ENCODE data around the gene PARD3B. TPM values are rescaled to one million over a fixed set of nuclear protein-coding genes. Genes with fewer than 3 reads are reported as not detected.
A peak's percentile ranks its signal among the peaks of the same experiment; 100 is the strongest.

The PARD3B gene
- total and polyA plus RNA-seq, 2 donors from 2014 or later = 5.3 to 29.6 TPM

DNA sequence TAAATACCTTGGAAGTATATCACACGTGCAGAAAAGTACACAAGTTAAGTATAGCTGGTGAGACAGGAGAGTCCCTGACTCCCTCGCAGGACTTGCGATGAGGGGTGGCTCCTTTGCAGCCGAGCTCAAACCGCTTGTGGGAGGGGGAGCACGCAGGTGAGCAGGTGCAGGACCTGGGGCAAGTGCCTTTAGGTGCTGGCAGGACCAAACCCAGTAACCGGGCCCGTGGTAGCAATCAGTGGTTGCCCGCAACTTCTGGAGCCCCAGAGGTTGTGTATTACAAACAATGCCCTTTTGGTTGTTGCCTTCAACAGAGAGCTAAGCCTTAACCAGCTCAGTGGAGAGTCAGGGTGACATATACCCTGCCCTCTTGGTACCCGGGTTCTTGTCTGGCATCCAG lies 132.8 kb downstream of the PARD3B start:
- TF ChIP-seq, protein P1, sequence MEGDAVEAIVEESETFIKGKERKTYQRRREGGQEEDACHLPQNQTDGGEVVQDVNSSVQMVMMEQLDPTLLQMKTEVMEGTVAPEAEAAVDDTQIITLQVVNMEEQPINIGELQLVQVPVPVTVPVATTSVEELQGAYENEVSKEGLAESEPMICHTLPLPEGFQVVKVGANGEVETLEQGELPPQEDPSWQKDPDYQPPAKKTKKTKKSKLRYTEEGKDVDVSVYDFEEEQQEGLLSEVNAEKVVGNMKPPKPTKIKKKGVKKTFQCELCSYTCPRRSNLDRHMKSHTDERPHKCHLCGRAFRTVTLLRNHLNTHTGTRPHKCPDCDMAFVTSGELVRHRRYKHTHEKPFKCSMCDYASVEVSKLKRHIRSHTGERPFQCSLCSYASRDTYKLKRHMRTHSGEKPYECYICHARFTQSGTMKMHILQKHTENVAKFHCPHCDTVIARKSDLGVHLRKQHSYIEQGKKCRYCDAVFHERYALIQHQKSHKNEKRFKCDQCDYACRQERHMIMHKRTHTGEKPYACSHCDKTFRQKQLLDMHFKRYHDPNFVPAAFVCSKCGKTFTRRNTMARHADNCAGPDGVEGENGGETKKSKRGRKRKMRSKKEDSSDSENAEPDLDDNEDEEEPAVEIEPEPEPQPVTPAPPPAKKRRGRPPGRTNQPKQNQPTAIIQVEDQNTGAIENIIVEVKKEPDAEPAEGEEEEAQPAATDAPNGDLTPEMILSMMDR (IDR thresholded peaks at IDR 0.05; ENCODE audit: borderline replicate concordance, extremely low read depth, insufficient read depth) = no peak
- intact Hi-C loops (cut with DNase I) = no loop called here
- H3K27ac ChIP-seq (ENCODE audit: low read depth in 2 of 2, low read length in 2 of 2) = no peak overlapping the region
- H3K4me3 ChIP-seq (ENCODE audit: low read length in 3 of 3) = no peak overlapping the region
- H3K4me1 ChIP-seq (ENCODE audit: control insufficient read depth in 2 of 3, insufficient read depth in 2 of 3, low read depth in 1 of 3, low read length in 3 of 3) = peaks cover 0 to 4% (median 0%) of the 10 kb centered on the region in 3 donors
- no peaks in the 10 kb centered on the region for H3K36me3 ChIP-seq (ENCODE audit: control insufficient read depth in 2 of 3, insufficient read depth in 3 of 3, low read length in 3 of 3)
- H3K27me3 ChIP-seq (ENCODE audit: control insufficient read depth, insufficient read depth, low read length) = no peaks in the 10 kb centered on the region
- no peaks in the 10 kb centered on the region for H3K9me3 ChIP-seq (ENCODE audit: control insufficient read depth in 2 of 3, insufficient read depth in 1 of 3, low read length in 3 of 3)
- DNase-seq (peak in 1 of 5 donors; percentile 62), FAIRE-seq (no peak)
- H3K9ac ChIP-seq (ENCODE audit: low read length in 3 of 3) = no peak overlapping the region

DNA sequence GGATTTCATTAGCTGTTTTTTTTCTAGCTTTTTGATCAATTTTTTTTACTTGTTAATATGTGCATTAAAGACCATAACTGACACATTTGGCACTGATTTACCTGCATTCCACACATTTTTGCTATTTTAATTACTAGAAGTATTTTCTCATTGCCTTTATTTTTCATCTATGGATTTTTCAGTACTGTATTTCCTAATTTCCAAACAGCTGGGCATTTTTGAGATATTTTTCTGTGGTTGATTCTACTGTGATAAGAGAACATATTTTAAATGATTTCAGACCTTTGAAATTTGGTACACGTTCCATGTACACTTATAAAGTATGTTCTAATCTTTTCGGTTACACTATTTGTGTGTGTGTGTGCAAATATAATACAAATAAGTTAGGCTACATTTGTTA lies 135.3 kb downstream of the PARD3B start:
- no peak for FAIRE-seq

GRCh38 chr2:204681412-204681811 lies 136.1 kb downstream of the PARD3B start:
- intact Hi-C loops (cut with DNase I) = no loop called here
- H3K27me3 ChIP-seq (ENCODE audit: control insufficient read depth, insufficient read depth, low read length) = no peaks in the 10 kb centered on the region
- no peak overlapping the region for H3K9ac ChIP-seq (ENCODE audit: low read length in 3 of 3)
- no peak overlapping the region for H3K27ac ChIP-seq (ENCODE audit: low read depth in 2 of 2, low read length in 2 of 2)
- peaks cover 0 to 4% (median 0%) of the 10 kb centered on the region in 3 donors for H3K4me1 ChIP-seq (ENCODE audit: control insufficient read depth in 2 of 3, insufficient read depth in 2 of 3, low read depth in 1 of 3, low read length in 3 of 3)
- H3K9me3 ChIP-seq (ENCODE audit: control insufficient read depth in 2 of 3, insufficient read depth in 1 of 3, low read length in 3 of 3) = no peaks in the 10 kb centered on the region
- no peak overlapping the region for H3K4me3 ChIP-seq (ENCODE audit: low read length in 3 of 3)
- FAIRE-seq = no peak
- DNase-seq = peak in 2 of 5 donors; percentile 37 to 49
- H3K36me3 ChIP-seq (ENCODE audit: control insufficient read depth in 2 of 3, insufficient read depth in 3 of 3, low read length in 3 of 3) = no peaks in the 10 kb centered on the region
- TF ChIP-seq, protein P1 (IDR thresholded peaks at IDR 0.05; ENCODE audit: borderline replicate concordance, extremely low read depth, insufficient read depth) = no peak

More for the DNA sequence above, 135.3 kb downstream of the PARD3B start:
- Histone ChIP-seq H3K9ac (ENCODE audit: low read length in 3 of 3) (no peak overlapping the region), H3K27me3 (ENCODE audit: control insufficient read depth, insufficient read depth, low read length) (no peaks in the 10 kb centered on the region), H3K4me1 (ENCODE audit: control insufficient read depth in 2 of 3, insufficient read depth in 2 of 3, low read depth in 1 of 3, low read length in 3 of 3) (peaks cover 0 to 4% (median 0%) of the 10 kb centered on the region in 3 donors), H3K4me3 (ENCODE audit: low read length in 3 of 3) (no peak overlapping the region), H3K9me3 (ENCODE audit: control insufficient read depth in 2 of 3, insufficient read depth in 1 of 3, low read length in 3 of 3) (no peaks in the 10 kb centered on the region), H3K36me3 (ENCODE audit: control insufficient read depth in 2 of 3, insufficient read depth in 3 of 3, low read length in 3 of 3) (no peaks in the 10 kb centered on the region), H3K27ac (ENCODE audit: low read depth in 2 of 2, low read length in 2 of 2) (no peak overlapping the region)
- DNase-seq = no peak
- TF ChIP-seq, protein P1 (IDR thresholded peaks at IDR 0.05; ENCODE audit: borderline replicate concordance, extremely low read depth, insufficient read depth) = no peak
- intact Hi-C loops (cut with DNase I) = no loop called here

DNA sequence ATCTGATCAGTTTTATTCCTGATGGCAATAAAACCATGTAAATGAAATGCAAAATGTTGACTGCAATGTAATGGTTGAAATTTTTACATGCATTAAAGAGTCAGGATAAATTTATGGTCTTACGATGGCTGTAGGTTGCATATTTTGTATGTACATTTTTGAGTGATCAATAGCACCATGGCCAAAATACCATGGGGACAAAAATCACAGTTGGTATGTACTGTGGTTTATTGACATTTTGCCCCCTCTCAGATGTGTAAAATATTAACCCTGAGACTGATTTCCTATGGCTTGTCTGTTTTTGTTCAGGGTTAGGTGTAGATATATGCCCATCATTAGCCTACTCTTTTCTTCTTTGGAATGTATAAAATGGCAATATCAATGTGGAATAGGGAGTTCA lies 138.1 kb downstream of the PARD3B start:
- H3K27ac ChIP-seq (ENCODE audit: low read depth in 2 of 2, low read length in 2 of 2) = no peak overlapping the region
- FAIRE-seq = no peak

More for the DNA sequence above, 138.1 kb downstream of the PARD3B start:
- intact Hi-C loops (cut with DNase I) = no loop called here
- no peaks in the 10 kb centered on the region for H3K9me3 ChIP-seq (ENCODE audit: control insufficient read depth in 2 of 3, insufficient read depth in 1 of 3, low read length in 3 of 3)
- H3K9ac ChIP-seq (ENCODE audit: low read length in 3 of 3) = no peak overlapping the region
- TF ChIP-seq, protein P1 (IDR thresholded peaks at IDR 0.05; ENCODE audit: borderline replicate concordance, extremely low read depth, insufficient read depth) = no peak
- no peak for DNase-seq
- peaks cover 0 to 4% (median 0%) of the 10 kb centered on the region in 3 donors for H3K4me1 ChIP-seq (ENCODE audit: control insufficient read depth in 2 of 3, insufficient read depth in 2 of 3, low read depth in 1 of 3, low read length in 3 of 3)
- H3K4me3 ChIP-seq (ENCODE audit: low read length in 3 of 3) = no peak overlapping the region
- no peaks in the 10 kb centered on the region for H3K36me3 ChIP-seq (ENCODE audit: control insufficient read depth in 2 of 3, insufficient read depth in 3 of 3, low read length in 3 of 3)
- no peaks in the 10 kb centered on the region for H3K27me3 ChIP-seq (ENCODE audit: control insufficient read depth, insufficient read depth, low read length)
